Common myeloid progenitor, CD34-positive (primary cell): ENCODE measurements around the gene TBXAS1.

Source experiments
- CTCF ChIA-PET: fragments of 350-600 bp; sonication (Branson Sonifier 250); formaldehyde crosslinking; loops from one replicate; lab custom pipeline; 2021; ENCODE audit warnings: antibody characterized with exemption; lab: Charles Lee
- POLR2A ChIA-PET: fragments of 350-600 bp; sonication (Branson Sonifier 250); formaldehyde crosslinking; loops from one replicate; lab custom pipeline; 2021; ENCODE audit warnings: antibody characterized with exemption; lab: Charles Lee
- DNase-seq, 3 donors: peaks; one replicate each; pipeline versions ENCODE4 v3.0.0 to v3.0.0-alpha.2; 2013
- H3K27ac ChIP-seq, 2 experiments: 1 replicate in 1 of 2; 2 replicates in 1 of 2; pipeline ENCODE4 v1.7.0; 2013; ENCODE audit warnings: inconsistent platforms in 2 of 2, low read length in 2 of 2, mild to moderate bottlenecking in 2 of 2, low read depth in 1 of 2, moderate library complexity in 1 of 2; ENCODE audit not compliant: severe bottlenecking in 2 of 2, insufficient read depth in 1 of 2, poor library complexity in 1 of 2
- H3K27me3 ChIP-seq, 5 experiments: replicated peaks in 2 of 5; 1 replicate in 3 of 5; 2 replicates in 2 of 5; pipeline versions ENCODE4 v1.6.1 to v1.7.0; 2013; ENCODE audit warnings: low read length in 4 of 5, mild to moderate bottlenecking in 2 of 5, moderate library complexity in 2 of 5, inconsistent platforms in 1 of 5; ENCODE audit not compliant: insufficient read depth in 5 of 5, control insufficient read depth in 4 of 5
- H3K36me3 ChIP-seq, 4 experiments: 1 replicate in 2 of 4; 2 replicates in 2 of 4; pipeline versions ENCODE4 v1.6.1 to v1.7.0; 2013; ENCODE audit warnings: low read length in 3 of 4, control low read depth in 1 of 4, mild to moderate bottlenecking in 1 of 4; ENCODE audit not compliant: control insufficient read depth in 4 of 4, insufficient read depth in 4 of 4
- H3K4me1 ChIP-seq, 4 experiments: 1 replicate in 3 of 4; 2 replicates in 1 of 4; pipeline versions ENCODE4 v1.6.1 to v1.7.1; 2013; ENCODE audit warnings: low read length in 3 of 4, mild to moderate bottlenecking in 3 of 4, control low read depth in 1 of 4, inconsistent platforms in 1 of 4, moderate library complexity in 1 of 4; ENCODE audit not compliant: control insufficient read depth in 4 of 4, insufficient read depth in 4 of 4; ENCODE audit errors: control extremely low read depth in 1 of 4
- H3K4me3 ChIP-seq, 7 experiments: 1 replicate in 4 of 7; 2 replicates in 3 of 7; pipeline versions ENCODE4 v1.5.1 to v1.7.0; 2013; ENCODE audit warnings: mild to moderate bottlenecking in 7 of 7, low read length in 6 of 7, moderate library complexity in 6 of 7, inconsistent platforms in 2 of 7, low read depth in 2 of 7, control low read depth in 1 of 7; ENCODE audit not compliant: insufficient read depth in 4 of 7, control insufficient read depth in 1 of 7; ENCODE audit errors: extremely low read depth in 1 of 7
- H3K9me3 ChIP-seq, 5 experiments: 1 replicate in 4 of 5; 2 replicates in 1 of 5; pipeline versions ENCODE4 v1.6.1 to v1.7.1; 2013; ENCODE audit warnings: low read length in 4 of 5, mild to moderate bottlenecking in 2 of 5, inconsistent platforms in 1 of 5, low read depth in 1 of 5, moderate library complexity in 1 of 5; ENCODE audit not compliant: control insufficient read depth in 4 of 5, insufficient read depth in 2 of 5; ENCODE audit errors: control extremely low read depth in 1 of 5
- WGBS: methylation state at CpG from one replicate; pipeline ENCODE4 v1.1.5; 2013; ENCODE audit not compliant: insufficient coverage; 5-methylcytosine and 5-hydroxymethylcytosine counted together

TBXAS1 gene

DNA sequence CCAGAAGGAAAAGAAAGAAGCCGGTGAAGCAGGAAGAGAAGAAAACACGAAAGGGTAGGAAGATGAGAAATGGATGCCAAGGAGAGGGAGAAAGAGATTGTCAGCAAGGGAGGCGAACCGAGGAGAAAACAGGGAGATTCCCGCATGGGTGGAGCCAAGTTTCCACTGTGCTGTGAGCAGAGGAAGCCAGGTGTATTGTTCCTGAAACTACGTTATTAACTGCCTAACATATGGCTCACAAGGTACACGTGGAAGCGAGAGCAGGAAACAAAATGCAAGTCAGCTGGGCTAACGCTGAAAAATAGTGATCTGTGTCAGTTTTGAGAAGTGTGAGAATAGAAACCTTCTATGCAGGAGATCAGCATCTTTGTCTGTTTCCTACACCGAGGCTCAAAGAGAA, 30.8 kb upstream of the TBXAS1 start:
- no peak overlapping the region for H3K27ac ChIP-seq
- peaks cover 0 to 11% (median 5%) of the 10 kb centered on the region in 4 experiments for H3K4me1 ChIP-seq
- H3K9me3 ChIP-seq, result peaks cover 0 to 4% (median 0%) of the 10 kb centered on the region in 5 experiments
- DNase-seq, result peak in 1 of 3 donors; percentile 21
- peak overlapping the region in 1 of 7 experiments; percentile 42 for H3K4me3 ChIP-seq
- WGBS, result 35% methylated on average over 9 of the region's 10 CpGs
- H3K36me3 ChIP-seq, result no peaks in the 10 kb centered on the region
- no peaks in the 10 kb centered on the region for H3K27me3 ChIP-seq
- ChIA-PET CTCF (no interaction called here), POLR2A (no interaction called here)

DNA sequence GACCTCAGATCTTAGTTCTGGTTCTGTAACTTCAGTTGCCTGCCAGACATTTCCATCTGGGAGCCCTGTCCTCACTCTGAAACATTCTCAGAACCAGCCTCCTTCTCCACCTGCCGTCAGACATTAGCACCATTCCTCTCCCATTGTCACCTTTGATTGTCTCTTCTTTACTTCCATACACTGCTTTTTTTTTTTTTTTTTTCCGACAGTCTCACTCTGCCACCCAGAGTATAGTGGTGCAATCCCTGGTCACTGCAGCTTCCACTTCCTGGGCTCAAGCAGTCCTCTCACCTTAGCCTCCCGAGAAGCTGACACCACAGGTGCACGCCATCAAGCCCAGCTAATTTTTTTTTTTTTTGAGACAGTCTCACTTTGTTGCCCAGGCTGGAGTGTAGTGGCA, 30.2 kb upstream of the TBXAS1 start:
- H3K9me3 ChIP-seq, result peaks cover 0 to 8% (median 4%) of the 10 kb centered on the region in 5 experiments
- 100% methylated on average over 2 of the region's 4 CpGs for WGBS
- peaks cover 0 to 11% (median 5%) of the 10 kb centered on the region in 4 experiments for H3K4me1 ChIP-seq
- POLR2A ChIA-PET, result no interaction called here
- DNase-seq, result no peak
- H3K4me3 ChIP-seq, result no peak overlapping the region
- CTCF ChIA-PET, result interaction anchor here (0.7 to 1.3 kb wide), 4 partner anchors 11 to 204 kb away, joined by 3 to 4 read pairs (median 4); no protein-coding TSS in a partner anchor
- H3K27me3 ChIP-seq, result no peaks in the 10 kb centered on the region
- H3K36me3 ChIP-seq, result no peaks in the 10 kb centered on the region
- no peak overlapping the region for H3K27ac ChIP-seq

DNA sequence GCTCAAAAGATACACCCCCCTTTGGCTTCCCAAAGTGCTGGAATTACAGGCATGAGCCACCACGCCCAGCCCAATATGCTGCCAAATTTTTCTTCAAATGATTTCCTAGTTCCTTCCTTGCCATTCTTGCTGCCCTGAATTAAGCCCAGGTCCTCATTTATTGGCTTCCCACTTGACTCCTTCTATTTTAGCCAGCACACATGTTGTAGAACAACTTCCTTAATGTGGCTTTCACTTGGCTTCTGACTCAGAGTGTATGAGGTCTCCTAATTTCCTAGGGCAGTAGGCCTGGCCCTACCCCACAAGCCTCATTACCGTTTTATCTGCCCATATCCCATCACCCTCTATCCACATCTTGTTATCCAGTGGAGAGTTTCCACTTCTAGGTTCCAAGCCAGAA, 29.5 kb upstream of the TBXAS1 start:
- Histone ChIP-seq H3K27me3 (no peaks in the 10 kb centered on the region), H3K4me1 (peaks cover 0 to 11% (median 5%) of the 10 kb centered on the region in 4 experiments), H3K36me3 (no peaks in the 10 kb centered on the region), H3K27ac (no peak overlapping the region), H3K9me3 (peaks cover 0 to 8% (median 4%) of the 10 kb centered on the region in 5 experiments), H3K4me3 (no peak overlapping the region)
- WGBS, result 17% methylated on average over 2 of the region's 2 CpGs
- DNase-seq, result peak in 2 of 3 donors; percentile 73 to 79
- ChIA-PET POLR2A (no interaction called here), CTCF (interaction anchor here (0.7 to 1.3 kb wide), 4 partner anchors 10 to 203 kb away, joined by 3 to 4 read pairs (median 4); no protein-coding TSS in a partner anchor)

DNA sequence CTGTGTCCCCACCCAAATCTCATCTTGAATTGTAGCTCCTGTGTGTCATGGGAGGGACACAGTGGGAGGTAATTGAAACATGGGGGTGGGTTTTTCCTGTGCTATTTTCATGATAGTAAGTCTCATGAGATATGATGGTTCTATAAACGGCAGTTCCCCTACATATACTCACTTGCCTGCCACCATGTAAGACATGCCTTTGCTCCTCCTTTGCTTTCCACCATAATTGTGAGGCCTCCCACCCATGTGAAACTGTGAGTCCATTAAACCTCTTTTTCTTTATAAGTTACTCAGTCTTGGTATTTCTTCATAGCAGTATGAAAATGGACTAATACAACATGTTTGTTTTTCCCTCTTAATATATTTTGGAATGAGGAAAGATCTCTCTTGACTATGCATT, 24.5 kb upstream of the TBXAS1 start:
- Histone ChIP-seq H3K27me3 (no peaks in the 10 kb centered on the region), H3K4me1 (peaks cover 0 to 5% (median 1%) of the 10 kb centered on the region in 4 experiments), H3K4me3 (no peak overlapping the region), H3K36me3 (no peaks in the 10 kb centered on the region), H3K27ac (no peak overlapping the region), H3K9me3 (peaks cover 0 to 8% (median 4%) of the 10 kb centered on the region in 5 experiments)
- no CpG with 5 or more reads among the region's 1 CpG for WGBS
- ChIA-PET CTCF (no interaction called here), POLR2A (no interaction called here)
- no peak for DNase-seq

DNA sequence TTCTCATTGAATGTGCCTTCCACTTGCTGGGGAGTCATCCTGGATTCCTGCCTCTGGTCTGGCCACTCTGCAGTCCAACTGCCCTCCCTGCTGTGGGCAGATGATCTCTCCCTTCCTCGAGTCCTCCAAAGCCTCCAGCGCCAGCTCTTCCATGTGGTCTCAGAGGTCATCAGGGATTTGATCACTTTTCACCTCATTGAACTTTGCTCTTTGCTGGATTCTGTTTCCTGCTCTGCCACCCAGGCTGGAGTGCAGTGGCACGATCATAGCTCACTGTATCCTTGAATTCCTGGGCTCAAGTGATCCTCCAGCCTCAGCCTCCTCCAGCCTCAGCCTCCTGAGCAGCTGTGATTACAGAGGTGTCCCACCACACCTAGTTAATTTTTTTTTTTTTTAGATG, 22.1 kb upstream of the TBXAS1 start:
- H3K4me1 ChIP-seq, result peaks cover 5 to 20% (median 13%) of the 10 kb centered on the region in 4 experiments
- ChIA-PET POLR2A (no interaction called here), CTCF (no interaction called here)
- no peaks in the 10 kb centered on the region for H3K27me3 ChIP-seq
- no peaks in the 10 kb centered on the region for H3K36me3 ChIP-seq
- no peak overlapping the region for H3K27ac ChIP-seq
- no peak for DNase-seq
- 96% methylated on average over 3 of the region's 3 CpGs for WGBS
- H3K4me3 ChIP-seq, result no peak overlapping the region
- H3K9me3 ChIP-seq, result peaks cover 0 to 7% (median 4%) of the 10 kb centered on the region in 5 experiments

DNA sequence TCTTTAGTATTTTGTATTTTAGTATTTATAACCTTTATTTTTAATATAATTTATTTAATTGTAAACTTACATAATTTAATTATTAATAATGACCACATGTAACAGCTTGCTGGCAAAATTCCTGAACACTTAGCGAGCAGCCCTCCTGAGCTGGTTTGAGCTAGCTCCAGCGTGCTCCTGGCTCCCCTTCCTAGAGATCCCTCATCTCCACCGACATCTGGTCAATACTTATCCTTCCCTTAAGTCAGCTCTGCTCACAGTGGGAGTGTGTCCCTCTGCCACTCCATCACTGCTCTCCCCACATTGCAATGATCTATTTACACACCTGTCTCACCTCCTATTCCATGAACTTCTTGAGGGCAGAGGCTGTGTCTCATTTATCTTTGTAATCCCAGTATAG, 20.6 kb upstream of the TBXAS1 start:
- Histone ChIP-seq H3K36me3 (no peaks in the 10 kb centered on the region), H3K9me3 (peaks cover 0 to 6% (median 3%) of the 10 kb centered on the region in 5 experiments), H3K4me1 (peaks cover 5 to 20% (median 13%) of the 10 kb centered on the region in 4 experiments), H3K27ac (no peak overlapping the region), H3K4me3 (no peak overlapping the region), H3K27me3 (no peaks in the 10 kb centered on the region)
- no peak for DNase-seq
- ChIA-PET CTCF (no interaction called here), POLR2A (no interaction called here)
- WGBS, result 100% methylated on average over 3 of the region's 3 CpGs

DNA sequence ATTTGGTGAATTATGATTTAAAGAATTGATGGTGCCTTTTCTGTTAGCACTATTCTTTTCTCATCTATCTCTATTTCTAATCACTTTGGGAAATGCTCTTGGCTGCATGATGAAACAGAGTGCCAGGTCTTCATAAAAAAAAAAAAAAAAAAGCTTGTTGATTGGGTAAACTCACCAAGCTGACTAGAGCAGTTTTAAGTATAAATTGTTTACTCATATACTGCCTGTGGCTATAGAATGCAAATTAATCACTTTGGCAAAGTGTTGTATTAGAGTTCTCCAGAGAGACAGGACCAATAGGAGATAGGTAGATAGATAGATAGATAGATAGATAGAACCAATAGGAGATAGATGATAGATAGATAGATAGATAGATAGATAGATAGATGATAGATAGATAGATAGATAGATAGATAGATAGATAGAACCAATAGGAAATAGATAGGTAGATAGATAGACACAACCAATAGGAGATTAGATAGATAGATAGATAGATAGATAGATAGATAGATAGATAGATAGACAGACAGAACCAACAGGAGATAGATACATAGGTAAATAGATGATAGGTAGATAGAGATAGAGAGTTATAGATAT, 20.1 kb upstream of the TBXAS1 start:
- ChIA-PET POLR2A (no interaction called here), CTCF (interaction anchor here (0.6 to 1.6 kb wide), 3 partner anchors 9 to 30 kb away, joined by 3 to 4 read pairs (median 3); no protein-coding TSS in a partner anchor)
- peaks cover 5 to 20% (median 13%) of the 10 kb centered on the region in 4 experiments for H3K4me1 ChIP-seq
- DNase-seq, result no peak
- no peaks in the 10 kb centered on the region for H3K36me3 ChIP-seq
- H3K4me3 ChIP-seq, result no peak overlapping the region
- H3K27me3 ChIP-seq, result no peaks in the 10 kb centered on the region
- H3K27ac ChIP-seq, result no peak overlapping the region
- peaks cover 0 to under 1% (median 0%) of the 10 kb centered on the region in 5 experiments for H3K9me3 ChIP-seq
